PC-9 (cell line): ENCODE results near the gene ZBTB48.

Source experiments
- CTCF ChIP-seq: fragments of 200-600 bp; sonication (generic); conservative IDR thresholded peaks from 2 replicates; pipeline ENCODE4 v1.6.1; 2017; ENCODE audit warnings: mixed run types, antibody characterized with exemption, mild to moderate bottlenecking, moderate library complexity
- EZH2 ChIP-seq: fragments of 200-600 bp; sonication (generic); IDR thresholded peaks from 2 replicates; pipeline ENCODE4 v1.8.0; 2017; ENCODE audit warnings: antibody characterized with exemption, low read depth

- TF ChIP-seq CTCF, result no peak
- TF ChIP-seq EZH2, result no peak
Observed at GRCh38 chr1:6627841-6628545, 48.2 kb downstream of the ZBTB48 start.
